ENCODE measurements around the gene NET1. TPM values are rescaled to one million over a fixed set of nuclear protein-coding genes. Genes with fewer than 3 reads are reported as not detected.

Gene NET1
- total RNA-seq (10 to 100 TPM; 13.4 to 22.6 (median 17.6) TPM), polyA plus RNA-seq (1 to 10 TPM; 6.0 to 9.3 TPM)
- long read RNA-seq, donor 1, transcript NET1-201 (12 exons, 3,402 nt) = major isoform, 9 of 28 reads
- long read RNA-seq, donor 1, transcript NET1-202 (10 exons, 3,253 nt) = major isoform, 9 of 28 reads
- long read RNA-seq, donor 1, partial matches to known transcripts = 5 of 28 reads
- long read RNA-seq, donor 1, other reads (novel, unspliced or antisense) = 5 of 28 reads
- long read RNA-seq, donor 2, transcript NET1-201 (12 exons, 3,402 nt) = minor isoform, 7 of 24 reads
- long read RNA-seq, donor 2, transcript NET1-202 (10 exons, 3,253 nt) = major isoform, 10 of 24 reads
- long read RNA-seq, donor 2, partial matches to known transcripts = 5 of 24 reads
- long read RNA-seq, donor 2, other reads (novel, unspliced or antisense) = 2 of 24 reads
- long read RNA-seq, donor 3, transcript NET1-201 (12 exons, 3,402 nt) = major isoform, 18 of 39 reads
- long read RNA-seq, donor 3, transcript NET1-202 (10 exons, 3,253 nt) = minor isoform, 12 of 39 reads
- long read RNA-seq, donor 3, partial matches to known transcripts = 7 of 39 reads
- long read RNA-seq, donor 3, other reads (novel, unspliced or antisense) = 2 of 39 reads

GRCh38 chr10:5412277-5412941, at the start of gene NET1:
Gene NET1, plus strand, starts transcription at chr10:5412557. Its CDS starts 136 bp downstream, at chr10:5412693.
- DNase-seq (peak; percentile 86 to 89), ATAC-seq (peak; percentile 98 to 99 (median 99))
- intact Hi-C loops (cut with DNase I) = no loop called here
- 0 to 2% methylated on average over 33 to 48 of the region's 48 CpGs for WGBS, 2 donors
- no peaks in the 10 kb centered on the region for H3K27me3 ChIP-seq
- no peaks in the 10 kb centered on the region for H3K36me3 ChIP-seq
- H3K27ac ChIP-seq = peak within 1 kb of the TSS in 9 of 10 donors; percentile 45 to 75 (median 64)
- TF ChIP-seq CTCF (IDR thresholded peaks at IDR 0.05) = no peak
- peaks cover 0 to under 1% (median 0%) of the 10 kb centered on the region in 11 donors for H3K9me3 ChIP-seq
- peak within 1 kb of the TSS; percentile 68 to 95 (median 78) for H3K4me3 ChIP-seq
- peaks cover 0 to 15% (median 9%) of the 10 kb centered on the region in 9 donors for H3K4me1 ChIP-seq

- Histone ChIP-seq H3K4me1 (no peaks in the 10 kb centered on the region), H3K27ac (no peak overlapping the region), H3K9me3 (no peaks in the 10 kb centered on the region), H3K27me3 (peaks cover 0 to 50% (median 23%) of the 10 kb centered on the region in 7 donors), H3K36me3 (no peaks in the 10 kb centered on the region), H3K4me3 (no peak overlapping the region)
- no peak for DNase-seq
- ATAC-seq = no peak
- intact Hi-C loops (cut with DNase I) = no loop called here
- no peak for TF ChIP-seq CTCF (IDR thresholded peaks at IDR 0.05)
Measured at GRCh38 chr10:5362873-5363272, 49.5 kb upstream of the NET1 start.

GRCh38 chr10:5364374-5364773, 48.0 kb upstream of the NET1 start:
- Histone ChIP-seq H3K9me3 (no peaks in the 10 kb centered on the region), H3K27ac (no peak overlapping the region), H3K36me3 (no peaks in the 10 kb centered on the region), H3K27me3 (peaks cover 0 to 50% (median 23%) of the 10 kb centered on the region in 7 donors), H3K4me3 (no peak overlapping the region), H3K4me1 (no peaks in the 10 kb centered on the region)
- DNase-seq (no peak), ATAC-seq (no peak)
- intact Hi-C loops (cut with DNase I) = no loop called here
- WGBS, 2 donors = 87 to 89% methylated on average over 11 of the region's 11 CpGs
- no peak for TF ChIP-seq CTCF (IDR thresholded peaks at IDR 0.05)

- ATAC-seq = no peak
Measured at GRCh38 chr10:5364890-5365338, 47.4 kb upstream of the NET1 start, which contains the start of gene UCN3. Gene UCN3, plus strand, starts transcription at chr10:5364966. Its CDS starts 8,755 bp downstream, at chr10:5373721.

More at GRCh38 chr10:5364890-5365338, 47.4 kb upstream of the NET1 start, which contains the start of gene UCN3:
- Histone ChIP-seq H3K27ac (no peak within 1 kb of the TSS), H3K9me3 (no peaks in the 10 kb centered on the region), H3K4me3 (no peak within 1 kb of the TSS), H3K27me3 (peaks cover 0 to 48% (median 23%) of the 10 kb centered on the region in 7 donors), H3K36me3 (no peaks in the 10 kb centered on the region), H3K4me1 (no peaks in the 10 kb centered on the region)
- 72 to 73% methylated on average over 21 of the region's 21 CpGs for WGBS, 2 donors
- no peak for DNase-seq
- no peak for TF ChIP-seq CTCF (IDR thresholded peaks at IDR 0.05)
- intact Hi-C loops (cut with DNase I) = no loop called here

Data from heart right ventricle (tissue), 16 donors.